ENCODE measurements around the gene RBMS1. TPM values are rescaled to one million over a fixed set of nuclear protein-coding genes. Genes with fewer than 3 reads are reported as not detected.
A peak's percentile ranks its signal among the peaks of the same experiment; 100 is the strongest.

Gene RBMS1
- total and polyA plus RNA-seq, 4 donors = 49.5 to 215 (median 76.3) TPM

- TF ChIP-seq CTCF (IDR thresholded peaks at IDR 0.05; ENCODE audit: control extremely low read depth, extremely low read depth) = no peak
- ATAC-seq (ENCODE audit: insufficient read depth, low FRiP score) = peak; percentile 78
- Histone ChIP-seq H3K9ac (ENCODE audit: insufficient read depth in 1 of 2, low read length in 2 of 2) (peak overlapping the region in 1 of 2 donors; percentile 39), H3K27ac (ENCODE audit: low read depth in 1 of 2, low read length in 1 of 2) (peak overlapping the region; percentile 91 to 96), H3K4me3 (no peak overlapping the region), H3K4me1 (ENCODE audit: control insufficient read depth in 5 of 5, insufficient read depth in 5 of 5, low read length in 5 of 5) (peaks cover 18 to 53% (median 21%) of the 10 kb centered on the region in 5 donors), H3K9me3 (ENCODE audit: control insufficient read depth in 4 of 4, insufficient read depth in 3 of 4, low read length in 3 of 4) (no peaks in the 10 kb centered on the region), H3K27me3 (ENCODE audit: control insufficient read depth in 3 of 3, insufficient read depth in 3 of 3, low read length in 2 of 3) (no peaks in the 10 kb centered on the region), H3K36me3 (ENCODE audit: control insufficient read depth in 4 of 4, insufficient read depth in 4 of 4, low read length in 4 of 4) (no peaks in the 10 kb centered on the region)
- 42 to 64% methylated on average over 3 of the region's 3 CpGs for WGBS, 2 donors
- peak; percentile 80 to 92 (median 90) for DNase-seq
These were observed 105.9 kb downstream of the RBMS1 start for GRCh38 chr2:160387558-160388262.

GRCh38 chr2:160384791-160385190, 108.8 kb downstream of the RBMS1 start:
- H3K4me1 ChIP-seq (ENCODE audit: control insufficient read depth in 5 of 5, insufficient read depth in 5 of 5, low read length in 5 of 5) = peaks cover 19 to 51% (median 27%) of the 10 kb centered on the region in 5 donors
- DNase-seq = no peak
- no peaks in the 10 kb centered on the region for H3K36me3 ChIP-seq (ENCODE audit: control insufficient read depth in 4 of 4, insufficient read depth in 4 of 4, low read length in 4 of 4)

GRCh38 chr2:160381425-160381951, 112.1 kb downstream of the RBMS1 start:
- H3K27me3 ChIP-seq (ENCODE audit: control insufficient read depth in 3 of 3, insufficient read depth in 3 of 3, low read length in 2 of 3) = no peaks in the 10 kb centered on the region
- H3K9me3 ChIP-seq (ENCODE audit: control insufficient read depth in 4 of 4, insufficient read depth in 3 of 4, low read length in 3 of 4) = no peaks in the 10 kb centered on the region
- peak; percentile 62 for ATAC-seq (ENCODE audit: insufficient read depth, low FRiP score)
- H3K4me3 ChIP-seq = no peak overlapping the region
- peak overlapping the region; percentile 73 to 75 for H3K27ac ChIP-seq (ENCODE audit: low read depth in 1 of 2, low read length in 1 of 2)
- H3K9ac ChIP-seq (ENCODE audit: insufficient read depth in 1 of 2, low read length in 2 of 2) = no peak overlapping the region
- WGBS, 2 donors = 15 to 17% methylated on average over 5 of the region's 5 CpGs
- H3K4me1 ChIP-seq (ENCODE audit: control insufficient read depth in 5 of 5, insufficient read depth in 5 of 5, low read length in 5 of 5) = peaks cover 0 to 48% (median 21%) of the 10 kb centered on the region in 5 donors
- H3K36me3 ChIP-seq (ENCODE audit: control insufficient read depth in 4 of 4, insufficient read depth in 4 of 4, low read length in 4 of 4) = no peaks in the 10 kb centered on the region
- TF ChIP-seq CTCF (IDR thresholded peaks at IDR 0.05; ENCODE audit: control extremely low read depth, extremely low read depth) = no peak
- no peak for DNase-seq

More at GRCh38 chr2:160384791-160385190, 108.8 kb downstream of the RBMS1 start:
- no peak for TF ChIP-seq CTCF (IDR thresholded peaks at IDR 0.05; ENCODE audit: control extremely low read depth, extremely low read depth)
- ATAC-seq (ENCODE audit: insufficient read depth, low FRiP score) = no peak
- Histone ChIP-seq H3K9ac (ENCODE audit: insufficient read depth in 1 of 2, low read length in 2 of 2) (no peak overlapping the region), H3K27me3 (ENCODE audit: control insufficient read depth in 3 of 3, insufficient read depth in 3 of 3, low read length in 2 of 3) (no peaks in the 10 kb centered on the region), H3K9me3 (ENCODE audit: control insufficient read depth in 4 of 4, insufficient read depth in 3 of 4, low read length in 3 of 4) (no peaks in the 10 kb centered on the region), H3K4me3 (no peak overlapping the region), H3K27ac (ENCODE audit: low read depth in 1 of 2, low read length in 1 of 2) (peak overlapping the region in 1 of 2 donors; percentile 35)
- 77 to 81% methylated on average over 1 of the region's 1 CpG for WGBS, 2 donors

Data from lung (tissue), 12 donors.